Cardiac fibroblast (primary cell): ENCODE results near the gene USP9X.
A peak's percentile ranks its signal among the peaks of the same experiment; 100 is the strongest.
"Not testable (repeated sequence)": the region's sequence is repeated elsewhere in the genome, so short reads cannot be mapped to it uniquely, and the experiment has no call there.

Experiments used
- DNase-seq, 2 donors: peaks; one replicate each; pipeline versions ENCODE4 v3.0.0 to v3.0.0-alpha.2; 2010; ENCODE audit warnings: low read depth in 2 of 2
- H3K4me3 ChIP-seq, 2 donors: replicated peaks in 1 of 2; 1 replicate in 1 of 2; 2 replicates in 1 of 2; pipeline ENCODE4 v1.5.1; 2011; ENCODE audit warnings: low read depth in 2 of 2, low read length in 2 of 2, mild to moderate bottlenecking in 2 of 2, moderate library complexity in 1 of 2
- TF ChIP-seq, protein P1 (sequence below): IDR thresholded peaks from one replicate; pipeline ENCODE4 v1.5.1; 2011; ENCODE audit warnings: low read depth, mild to moderate bottlenecking, low read length, inconsistent platforms

Gene USP9X

DNA sequence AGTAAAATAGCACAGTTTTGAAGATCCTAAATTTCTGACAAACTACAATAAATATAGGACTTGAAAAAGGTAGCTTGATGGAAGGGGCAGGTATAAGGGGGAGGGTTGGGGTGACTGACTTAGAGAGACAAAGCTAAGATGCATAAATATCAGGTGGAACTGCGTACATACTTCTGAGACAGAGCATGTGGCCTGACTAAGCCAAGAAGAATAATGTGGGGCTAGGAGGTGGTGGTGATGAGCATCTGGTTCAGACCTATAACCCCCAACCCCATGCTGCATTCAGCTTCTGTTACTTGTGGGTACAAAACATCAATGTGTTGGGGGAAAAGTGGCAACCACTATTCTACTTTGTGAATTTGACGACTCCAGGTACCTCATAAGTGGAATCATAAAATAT, 19.8 kb downstream of the USP9X start:
- DNase-seq, result no peak
- TF ChIP-seq, protein P1, sequence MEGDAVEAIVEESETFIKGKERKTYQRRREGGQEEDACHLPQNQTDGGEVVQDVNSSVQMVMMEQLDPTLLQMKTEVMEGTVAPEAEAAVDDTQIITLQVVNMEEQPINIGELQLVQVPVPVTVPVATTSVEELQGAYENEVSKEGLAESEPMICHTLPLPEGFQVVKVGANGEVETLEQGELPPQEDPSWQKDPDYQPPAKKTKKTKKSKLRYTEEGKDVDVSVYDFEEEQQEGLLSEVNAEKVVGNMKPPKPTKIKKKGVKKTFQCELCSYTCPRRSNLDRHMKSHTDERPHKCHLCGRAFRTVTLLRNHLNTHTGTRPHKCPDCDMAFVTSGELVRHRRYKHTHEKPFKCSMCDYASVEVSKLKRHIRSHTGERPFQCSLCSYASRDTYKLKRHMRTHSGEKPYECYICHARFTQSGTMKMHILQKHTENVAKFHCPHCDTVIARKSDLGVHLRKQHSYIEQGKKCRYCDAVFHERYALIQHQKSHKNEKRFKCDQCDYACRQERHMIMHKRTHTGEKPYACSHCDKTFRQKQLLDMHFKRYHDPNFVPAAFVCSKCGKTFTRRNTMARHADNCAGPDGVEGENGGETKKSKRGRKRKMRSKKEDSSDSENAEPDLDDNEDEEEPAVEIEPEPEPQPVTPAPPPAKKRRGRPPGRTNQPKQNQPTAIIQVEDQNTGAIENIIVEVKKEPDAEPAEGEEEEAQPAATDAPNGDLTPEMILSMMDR, result no peak
- H3K4me3 ChIP-seq, result no peak overlapping the region

DNA sequence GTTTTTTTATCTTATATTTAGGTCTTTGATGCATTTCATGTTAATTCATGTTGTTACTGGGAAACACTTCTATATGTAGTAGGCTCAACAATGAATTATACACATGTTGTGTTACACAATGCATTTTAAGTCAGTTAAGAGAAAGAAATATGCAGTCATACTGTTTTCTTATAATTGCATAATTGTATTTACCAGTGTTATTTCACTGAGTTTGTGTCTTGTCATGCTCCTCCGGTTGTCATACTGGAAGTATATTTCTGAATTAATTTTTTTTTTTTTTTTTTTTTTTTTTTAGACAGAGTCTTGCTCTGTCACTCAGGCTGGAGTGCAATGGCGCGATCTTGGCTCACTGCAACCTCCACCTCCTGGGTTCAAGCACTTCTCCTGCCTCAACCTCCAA, 21.0 kb downstream of the USP9X start:
- not testable (repeated sequence) for H3K4me3 ChIP-seq, DNase-seq

DNA sequence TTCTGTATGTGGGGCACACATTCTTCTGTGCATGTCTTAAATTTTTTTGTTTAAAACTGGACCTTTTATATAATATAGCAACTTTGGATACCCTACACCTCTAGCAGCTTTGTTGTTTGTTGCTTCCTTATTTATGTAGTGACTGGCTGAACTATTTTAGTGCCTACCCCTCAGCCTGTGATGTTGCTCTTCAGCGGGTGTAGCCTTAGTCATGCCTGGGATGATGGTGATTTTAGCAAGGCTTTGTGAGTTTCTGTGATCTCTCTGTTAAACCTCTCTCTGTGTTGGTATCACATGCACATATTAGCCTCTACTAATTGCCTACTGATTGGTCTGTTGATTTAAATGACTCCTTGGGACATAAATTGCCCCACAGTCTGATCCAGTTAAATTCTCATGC, 22.8 kb downstream of the USP9X start:
- no peak overlapping the region for H3K4me3 ChIP-seq
- DNase-seq, result peak in 1 of 2 donors; percentile 40
- TF ChIP-seq, protein P1, result no peak

DNA sequence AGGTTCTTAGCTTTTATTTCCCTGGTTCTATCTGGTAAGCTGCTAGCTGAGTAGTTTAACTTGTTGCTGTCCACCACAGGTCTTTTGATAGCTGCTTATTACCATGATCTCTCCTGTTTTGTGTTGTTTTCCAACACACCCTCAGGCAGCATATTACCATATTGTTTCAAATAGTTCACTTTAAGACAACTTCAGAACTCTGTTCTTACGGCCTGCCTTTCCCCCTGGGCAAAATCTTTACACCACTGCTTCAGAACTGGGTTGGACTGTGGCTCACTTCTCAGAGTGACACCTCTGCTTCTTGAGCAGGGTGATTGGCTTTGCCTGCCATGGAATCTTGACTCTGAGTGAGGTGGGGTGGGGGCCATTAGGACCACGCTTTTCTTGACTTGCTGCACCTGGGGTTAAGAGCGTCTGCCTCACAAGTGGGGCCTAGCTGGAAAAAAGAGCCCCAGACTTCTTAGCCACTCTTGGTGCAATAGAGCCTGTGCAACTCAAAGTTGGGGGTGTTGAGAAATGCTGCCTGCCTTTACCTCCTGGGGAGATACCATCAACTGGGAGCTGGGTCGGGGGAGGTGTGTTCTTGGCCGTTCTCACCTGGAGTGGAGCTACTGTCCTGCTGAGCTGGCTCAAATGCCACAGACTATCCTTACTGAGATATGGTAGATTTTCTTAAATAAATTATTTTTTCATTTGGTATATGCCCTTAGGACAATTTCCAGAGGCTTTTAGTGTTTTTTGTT, 23.4 kb downstream of the USP9X start:
- TF ChIP-seq, protein P1, result no peak
- H3K4me3 ChIP-seq, result no peak overlapping the region
- no peak for DNase-seq

DNA sequence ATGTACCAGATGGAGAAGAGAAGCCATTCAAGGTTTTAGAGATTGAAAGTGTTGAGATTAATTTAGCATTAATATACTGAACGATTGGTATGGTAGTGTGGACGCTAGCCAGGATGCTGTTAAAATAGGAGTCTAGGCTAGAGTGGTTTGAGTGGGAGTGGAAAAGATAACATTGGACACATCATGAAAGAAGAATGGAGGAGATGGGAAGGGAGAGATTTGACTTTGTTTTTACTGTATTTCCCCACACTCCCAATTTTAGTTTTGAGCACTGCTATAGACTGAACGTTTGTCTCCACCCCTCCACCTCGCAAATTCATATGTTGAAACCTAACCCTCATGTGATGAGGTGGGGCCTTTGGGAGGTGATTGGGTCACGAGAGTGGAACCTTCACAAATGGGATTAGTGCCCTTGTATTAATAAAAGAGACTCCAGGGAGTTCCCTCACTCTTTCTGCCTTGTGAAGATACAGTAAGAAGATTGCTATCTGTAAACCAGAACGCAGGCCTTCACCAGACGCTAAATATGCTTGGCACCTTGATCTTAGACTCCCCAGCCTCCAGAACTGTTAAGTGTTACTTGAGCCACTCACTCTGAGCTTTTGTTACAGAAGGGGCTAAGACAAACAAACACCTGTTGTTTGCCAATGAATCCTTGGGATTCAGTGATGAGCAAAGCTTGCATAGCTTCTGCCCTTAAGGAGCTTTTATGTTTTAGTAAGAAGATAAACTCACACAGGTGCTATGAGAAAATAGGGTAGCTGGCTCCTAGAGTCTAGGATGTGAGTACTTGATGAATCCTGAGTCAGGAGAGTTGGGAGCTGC, 25.8 kb downstream of the USP9X start:
- no peak overlapping the region for H3K4me3 ChIP-seq
- DNase-seq, result peak; percentile 25 to 37
- TF ChIP-seq, protein P1, result no peak

DNA sequence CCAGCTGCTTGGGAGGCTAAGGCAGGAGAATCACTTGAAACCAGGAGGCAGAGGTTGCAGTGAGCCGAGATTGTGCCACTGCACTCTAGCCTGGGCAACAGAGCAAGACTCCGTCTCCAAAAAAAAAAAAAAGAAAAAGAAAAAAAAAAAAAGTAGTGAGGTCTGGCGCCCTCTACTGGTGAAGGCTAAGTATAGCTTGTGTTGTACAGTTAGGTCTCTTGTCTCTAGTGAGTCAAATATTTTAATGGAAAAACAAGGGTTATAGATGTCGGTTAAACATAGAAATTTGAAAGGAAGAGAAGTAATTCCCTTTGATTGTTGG, 29.8 kb downstream of the USP9X start:
- DNase-seq, result peak; percentile 41 to 55
- TF ChIP-seq, protein P1, result peak; percentile 42
- not testable (repeated sequence) for H3K4me3 ChIP-seq

DNA sequence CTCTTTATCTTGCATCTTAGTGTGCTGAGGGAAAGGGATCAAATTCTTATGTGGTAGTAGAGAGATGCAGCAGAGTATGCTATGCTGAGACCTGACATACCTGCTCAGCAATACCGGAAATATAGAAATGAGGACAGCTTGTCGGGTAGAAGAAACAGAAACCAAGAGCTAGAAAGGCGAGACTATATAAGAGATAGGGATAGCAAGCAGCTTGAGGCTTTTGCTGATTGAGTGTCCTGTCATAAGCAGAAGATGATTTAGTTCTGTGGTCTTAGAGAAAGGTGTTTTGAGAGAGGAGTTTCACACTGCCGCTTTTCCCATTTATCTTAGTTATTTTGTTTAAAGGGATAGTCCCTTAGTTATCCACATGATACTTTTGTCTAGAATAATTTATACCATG, 31.7 kb downstream of the USP9X start:
- H3K4me3 ChIP-seq, result no peak overlapping the region
- TF ChIP-seq, protein P1, result no peak
- no peak for DNase-seq
